WI38 (cell line): Measurements from ENCODE around the gene ABTB2.

Experiments used
- H3K4me3 ChIP-seq: 2 replicates; pipeline ENCODE4 v1.5.1; 2011; ENCODE audit warnings: low read depth, mild to moderate bottlenecking, control low read depth, low read length
- CTCF ChIP-seq: IDR thresholded peaks from 2 replicates; pipeline ENCODE4 v1.5.1; 2012; ENCODE audit warnings: low read depth, mild to moderate bottlenecking, control low read depth, low read length

ABTB2 gene

GRCh38 chr11:34128824-34129223 lies 229.0 kb downstream of the ABTB2 start:
- TF ChIP-seq CTCF, result no peak

GRCh38 chr11:34126959-34127848 lies 230.6 kb downstream of the ABTB2 start:
- no peak for TF ChIP-seq CTCF
- no peak overlapping the region for H3K4me3 ChIP-seq

More at GRCh38 chr11:34128824-34129223, 229.0 kb downstream of the ABTB2 start:
- H3K4me3 ChIP-seq, result no peak overlapping the region

GRCh38 chr11:34124885-34125668 lies 232.7 kb downstream of the ABTB2 start:
- no peak for TF ChIP-seq CTCF
- H3K4me3 ChIP-seq, result no peak overlapping the region

GRCh38 chr11:34120651-34121050 lies 237.2 kb downstream of the ABTB2 start:
- TF ChIP-seq CTCF, result no peak
- H3K4me3 ChIP-seq, result no peak overlapping the region

- no peak for TF ChIP-seq CTCF
- H3K4me3 ChIP-seq, result no peak overlapping the region
Observed at GRCh38 chr11:34114471-34114870, 243.3 kb downstream of the ABTB2 start.

- H3K4me3 ChIP-seq, result no peak overlapping the region
- no peak for TF ChIP-seq CTCF
Observed at GRCh38 chr11:34114014-34114413, 243.8 kb downstream of the ABTB2 start.
